K562 (cell line): ENCODE results near the gene SCN7A. TPM values are rescaled to one million over a fixed set of nuclear protein-coding genes. Genes with fewer than 3 reads are reported as not detected.

Experiments used
- CAMTA2 ChIP-seq: fragments of 250-450 bp; sonication (Bioruptor Pico); conservative IDR thresholded peaks from 2 replicates; pipeline ENCODE4 v1.5.1; 2022
- CBX1 ChIP-seq: sonication (generic); IDR thresholded peaks from 2 replicates; pipeline ENCODE4 v1.6.1; 2016; ENCODE audit warnings: antibody characterized with exemption, low read depth, mild to moderate bottlenecking
- CREB3 ChIP-seq: fragments of 450-650 bp; conservative IDR thresholded peaks from 2 replicates; pipeline ENCODE4 v1.6.1; 2016; ENCODE audit warnings: missing genetic modification characterization, low read depth, mild to moderate bottlenecking, missing compliant biosample characterization, moderate library complexity
- CREB5 ChIP-seq: fragments of 250-450 bp; sonication (Bioruptor Pico); IDR thresholded peaks from 2 replicates; pipeline ENCODE4 v1.5.0; 2020; ENCODE audit warnings: mild to moderate bottlenecking
- DIDO1 ChIP-seq: fragments of 450-650 bp; IDR thresholded peaks from 2 replicates; pipeline ENCODE4 v1.6.1; 2016; ENCODE audit warnings: low read depth, missing biosample characterization, missing genetic modification characterization
- FOXM1 ChIP-seq, 2 experiments: fragments of 450-650 bp in 1 of 2; sonication (generic) in 1 of 2; formaldehyde crosslinking in 1 of 2; IDR thresholded peaks; 2 replicates each; pipeline versions ENCODE4 v1.6.1 to v1.9.0; 2017 to 2022; ENCODE audit warnings: low read depth in 2 of 2, mild to moderate bottlenecking in 2 of 2, missing genetic modification reagents in 1 of 2, moderate library complexity in 1 of 2
- HDAC2 ChIP-seq: fragments of 450-650 bp; IDR thresholded peaks from 2 replicates; pipeline ENCODE4 v1.6.1; 2016; ENCODE audit warnings: mild to moderate bottlenecking
- MAZ ChIP-seq, 2 experiments: fragments of 450-650 bp in 1 of 2; sonication (generic) in 1 of 2; formaldehyde crosslinking; IDR thresholded peaks in 1 of 2; conservative IDR thresholded peaks in 1 of 2; 2 replicates each; pipeline versions ENCODE4 v1.4.0 to v1.5.0; 2020; ENCODE audit warnings: mild to moderate bottlenecking in 1 of 2, missing genetic modification reagents in 1 of 2
- MBD1 ChIP-seq: fragments of 250-450 bp; sonication (Bioruptor Pico); IDR thresholded peaks from 2 replicates; pipeline ENCODE4 v1.8.0; 2022; ENCODE audit warnings: inconsistent platforms
- NCOA1 ChIP-seq: fragments of 450-650 bp; IDR thresholded peaks from 2 replicates; pipeline ENCODE4 v1.6.1; 2016; ENCODE audit warnings: low read depth
- NFATC3 ChIP-seq: fragments of 450-650 bp; IDR thresholded peaks from 2 replicates; pipeline ENCODE4 v1.6.1; 2017; ENCODE audit warnings: mild to moderate bottlenecking
- NFIC ChIP-seq: fragments of 450-650 bp; IDR thresholded peaks from 2 replicates; pipeline ENCODE4 v1.6.1; 2017; ENCODE audit warnings: mild to moderate bottlenecking, inconsistent platforms
- RBFOX2 ChIP-seq: fragments of 200-400 bp; formaldehyde crosslinking; IDR thresholded peaks from 2 replicates; pipeline ENCODE4 v1.6.1; 2017; ENCODE audit warnings: low read depth, mild to moderate bottlenecking, low read length, moderate library complexity
- ZBTB17 ChIP-seq: fragments of 450-650 bp; formaldehyde crosslinking; IDR thresholded peaks from 2 replicates; pipeline ENCODE4 v1.4.0; 2020; ENCODE audit warnings: mild to moderate bottlenecking
- ZFP91 ChIP-seq: sonication (generic); formaldehyde crosslinking; IDR thresholded peaks from 2 replicates; pipeline ENCODE4 v1.8.0; 2022; ENCODE audit warnings: mild to moderate bottlenecking, missing genetic modification reagents
- ZNF140 ChIP-seq: fragments of 250-450 bp; sonication (Bioruptor Pico); IDR thresholded peaks from 2 replicates; pipeline ENCODE4 v1.8.0; 2021; ENCODE audit warnings: moderate library complexity, mild to moderate bottlenecking, inconsistent platforms
- ZNF518B ChIP-seq: fragments of 250-450 bp; sonication (Bioruptor Pico); IDR thresholded peaks from 2 replicates; pipeline ENCODE4 v1.5.0; 2021; ENCODE audit warnings: mild to moderate bottlenecking, moderate library complexity
- ZNF79 ChIP-seq: fragments of 250-450 bp; sonication (Bioruptor Pico); IDR thresholded peaks from 2 replicates; pipeline ENCODE4 v1.4.0; 2020; ENCODE audit warnings: low read depth, mild to moderate bottlenecking, moderate library complexity
- ZSCAN29 ChIP-seq: fragments of 450-650 bp; IDR thresholded peaks from 2 replicates; pipeline ENCODE4 v1.6.1; 2017
- polyA plus RNA-seq, 8 experiments: library from polyadenylated mRNA; depleted of rRNA in 4 of 8; stranded (reverse) in 5 of 8; unstranded in 3 of 8; fragments of >200 nt; fragmentation: Nextera tagmentation in 2 of 8; fragmentation: Illumina TruSeq in 1 of 8; extraction: Ambion mirVana in 2 of 8; extraction: Trizol in 1 of 8; gene quantifications; 2 replicates each; pipeline versions ENCODE4 v1.2.1 to v1.2.3, GENCODE V29; 2011 to 2014; ENCODE audit warnings: inconsistent platforms in 1 of 8, missing spikeins in 1 of 8
- total RNA-seq, 7 experiments: library from RNA; depleted of rRNA in 6 of 7; stranded (reverse); fragments of >200 nt in 6 of 7; fragmentation: Illumina TruSeq in 2 of 7; extraction: Trizol in 2 of 7; gene quantifications; 2 replicates each; pipeline versions ENCODE4 v1.2.1 to v1.2.3, GENCODE V29; 2011 to 2021; ENCODE audit warnings: low replicate concordance in 1 of 7

SCN7A gene
- total and polyA plus RNA-seq, 9 of the 15 experiments (the other 6 are each of a cell fraction or from before 2014, with no cell fraction given): under 0.01 to 0.05 (median 0.03) TPM; not detected in 3

- no peak for TF ChIP-seq ZNF140 (CRISPR knock-in tag)
- TF ChIP-seq DIDO1 (tag): peak; percentile 51; the same call in 1 of the 2 replicates
- TF ChIP-seq CBX1: peak; percentile 88
- TF ChIP-seq NFIC: peak; percentile 68
- TF ChIP-seq MAZ (CRISPR knock-in tag; conservative IDR thresholded peaks at IDR 0.05 in 1 of 2, IDR thresholded peaks at IDR 0.05 in 1 of 2): peak; percentile 99
- TF ChIP-seq ZNF79 (CRISPR knock-in tag): no peak
- TF ChIP-seq RBFOX2: peak; percentile 81
- TF ChIP-seq MBD1: no peak
- peak; percentile 91 for TF ChIP-seq ZSCAN29
- TF ChIP-seq NCOA1: peak; percentile 92
- peak; percentile 87 for TF ChIP-seq FOXM1 (IDR thresholded peaks at IDR 0.05; ENCODE audit: low read depth)
- no peak for TF ChIP-seq FOXM1 (CRISPR knock-in tag; IDR thresholded peaks at IDR 0.05; ENCODE audit: low read depth)
- no peak for TF ChIP-seq ZNF518B
- TF ChIP-seq ZFP91 (CRISPR knock-in tag): no peak; the same call in 1 of the 2 replicates
- no peak for TF ChIP-seq CREB3 (tag)
- no peak; the same call in 1 of the 2 replicates for TF ChIP-seq ZBTB17 (CRISPR knock-in tag)
- TF ChIP-seq HDAC2: peak; percentile 95
- peak; percentile 55; the same call in 1 of the 2 replicates for TF ChIP-seq NFATC3
- TF ChIP-seq CREB5 (CRISPR knock-in tag): no peak
- TF ChIP-seq CAMTA2: no peak
These were observed 118.1 kb downstream of the SCN7A start, which contains the start of gene SCN9A (continued) for GRCh38 chr2:166375736-166376487.
